ENCODE data around the gene GNB1L. TPM values are rescaled to one million over a fixed set of nuclear protein-coding genes. Genes with fewer than 3 reads are reported as not detected.

GNB1L gene
- total RNA-seq, 2 experiments from 2014 or later = 3.0 to 6.5 TPM

DNA sequence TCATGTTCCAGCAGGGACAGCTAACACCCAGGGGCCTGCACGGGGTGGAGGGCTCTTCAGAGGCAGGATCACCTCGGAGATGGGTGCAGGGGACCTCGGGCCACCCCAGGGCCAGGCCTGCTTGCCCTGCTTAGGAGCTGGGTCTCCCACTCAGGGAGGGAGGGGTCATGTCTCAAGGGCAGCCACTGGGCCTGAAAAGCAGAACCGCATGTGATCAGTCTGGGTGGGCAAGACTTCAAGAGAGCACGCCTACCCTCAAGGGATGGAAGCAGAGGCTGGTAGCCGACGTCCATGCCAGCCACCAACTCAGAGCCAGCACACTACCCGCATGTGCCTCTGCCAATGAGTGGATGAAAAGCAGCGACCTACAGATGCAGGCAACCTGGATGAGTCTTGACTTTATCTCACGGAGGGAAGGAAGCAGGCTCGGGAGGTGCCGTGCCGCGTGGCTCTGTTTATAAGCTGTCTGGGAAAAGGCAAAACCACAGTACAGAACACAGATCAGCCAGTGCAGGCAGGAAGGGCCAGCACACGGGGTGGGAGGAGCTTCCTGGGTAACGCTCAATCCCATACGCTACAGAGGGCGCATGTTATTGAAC is 78.1 kb downstream of the GNB1L start:
- Histone ChIP-seq H3K4me1 (ENCODE audit: insufficient read depth, low read length) (peaks cover 5% of the 10 kb centered on the region), H3K4me3 (ENCODE audit: low read length) (no peak overlapping the region), H3K27ac (ENCODE audit: low read depth in 1 of 2, low read length in 2 of 2) (no peak overlapping the region), H3K9me3 (ENCODE audit: control insufficient read depth in 1 of 2, insufficient read depth in 1 of 2, low read length in 2 of 2) (no peaks in the 10 kb centered on the region), H3K27me3 (ENCODE audit: control insufficient read depth in 1 of 2, insufficient read depth in 2 of 2, low read length in 2 of 2) (peaks cover 20 to 25% of the 10 kb centered on the region in 2 experiments), H3K36me3 (ENCODE audit: insufficient read depth, low read length) (no peaks in the 10 kb centered on the region)
- Mint-ChIP-seq H3K9me3 (no peaks in the 10 kb centered on the region), H3K36me3 (ENCODE audit: low read depth) (no peaks in the 10 kb centered on the region), H3K4me3 (no peak overlapping the region), H3K27me3 (peaks cover 54% of the 10 kb centered on the region), H3K27ac (no peak overlapping the region), H3K4me1 (ENCODE audit: low read depth) (peaks cover 16% of the 10 kb centered on the region)
- ATAC-seq (ENCODE audit: poor library complexity) = peak; percentile 68
- CTCF ChIA-PET = no interaction called here
- POLR2A ChIA-PET = interaction anchor here (0.6 kb wide), 1 partner anchor 12 kb away, joined by 3 read pairs; no protein-coding TSS in a partner anchor
- DNase-seq = peak in 1 of 14 experiments; percentile 36
- intact Hi-C loops (cut with DNase I, micrococcal nuclease) = no loop called here
- TF ChIP-seq, protein P1, sequence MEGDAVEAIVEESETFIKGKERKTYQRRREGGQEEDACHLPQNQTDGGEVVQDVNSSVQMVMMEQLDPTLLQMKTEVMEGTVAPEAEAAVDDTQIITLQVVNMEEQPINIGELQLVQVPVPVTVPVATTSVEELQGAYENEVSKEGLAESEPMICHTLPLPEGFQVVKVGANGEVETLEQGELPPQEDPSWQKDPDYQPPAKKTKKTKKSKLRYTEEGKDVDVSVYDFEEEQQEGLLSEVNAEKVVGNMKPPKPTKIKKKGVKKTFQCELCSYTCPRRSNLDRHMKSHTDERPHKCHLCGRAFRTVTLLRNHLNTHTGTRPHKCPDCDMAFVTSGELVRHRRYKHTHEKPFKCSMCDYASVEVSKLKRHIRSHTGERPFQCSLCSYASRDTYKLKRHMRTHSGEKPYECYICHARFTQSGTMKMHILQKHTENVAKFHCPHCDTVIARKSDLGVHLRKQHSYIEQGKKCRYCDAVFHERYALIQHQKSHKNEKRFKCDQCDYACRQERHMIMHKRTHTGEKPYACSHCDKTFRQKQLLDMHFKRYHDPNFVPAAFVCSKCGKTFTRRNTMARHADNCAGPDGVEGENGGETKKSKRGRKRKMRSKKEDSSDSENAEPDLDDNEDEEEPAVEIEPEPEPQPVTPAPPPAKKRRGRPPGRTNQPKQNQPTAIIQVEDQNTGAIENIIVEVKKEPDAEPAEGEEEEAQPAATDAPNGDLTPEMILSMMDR (IDR thresholded peaks at IDR 0.05) = no peak

DNA sequence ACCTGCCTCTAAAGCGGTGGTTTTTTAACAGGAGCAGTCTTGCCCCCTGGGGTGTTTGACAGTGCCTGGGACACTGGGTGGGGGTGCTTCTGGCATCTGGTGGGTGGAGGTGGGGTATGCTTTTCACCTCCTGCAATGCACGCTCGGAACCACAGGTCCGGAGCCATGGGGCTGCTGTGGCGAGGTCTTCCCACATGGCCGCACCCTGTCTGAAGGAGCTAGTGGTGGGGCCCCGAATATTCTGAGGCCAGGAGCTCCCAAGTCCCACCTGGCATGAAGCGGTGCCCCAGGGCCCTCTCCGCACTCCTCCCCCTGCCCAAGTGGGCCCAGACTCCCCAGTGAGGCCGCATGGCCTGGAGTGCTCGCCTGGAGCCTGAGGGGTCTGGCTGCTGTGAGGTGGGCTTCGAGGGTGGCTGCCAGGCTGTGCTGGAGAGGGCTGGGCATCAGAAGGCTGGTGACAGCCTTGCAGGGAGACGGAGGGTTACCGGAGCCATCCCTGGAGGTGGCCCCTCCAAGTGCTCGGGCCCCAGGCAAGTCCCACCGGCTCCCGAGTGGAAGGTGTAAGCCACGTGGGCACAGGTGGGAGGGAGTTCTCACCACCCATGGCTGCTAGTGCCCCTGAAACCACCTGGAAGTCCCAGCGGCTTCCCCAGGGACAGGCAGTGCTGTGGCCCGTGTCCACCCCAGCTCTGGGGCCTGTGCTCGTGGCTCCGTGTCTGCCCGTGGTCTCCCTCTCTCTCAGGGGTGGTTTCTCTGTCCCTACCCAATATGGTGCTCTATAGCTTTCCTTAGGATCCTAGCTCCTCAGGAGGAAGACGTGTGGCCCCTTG is 79.0 kb downstream of the GNB1L start:
- no peaks in the 10 kb centered on the region for H3K36me3 Mint-ChIP-seq (ENCODE audit: low read depth)
- DNase-seq = no peak
- H3K27me3 ChIP-seq (ENCODE audit: control insufficient read depth in 1 of 2, insufficient read depth in 2 of 2, low read length in 2 of 2) = peaks cover 25 to 32% of the 10 kb centered on the region in 2 experiments
- no peak overlapping the region for H3K4me3 Mint-ChIP-seq
- CTCF ChIA-PET = no interaction called here
- H3K4me3 ChIP-seq (ENCODE audit: low read length) = no peak overlapping the region
- intact Hi-C loops (cut with DNase I, micrococcal nuclease) = no loop called here
- no peaks in the 10 kb centered on the region for H3K36me3 ChIP-seq (ENCODE audit: insufficient read depth, low read length)
- TF ChIP-seq, protein P1 (IDR thresholded peaks at IDR 0.05) = no peak
- no peak overlapping the region for H3K27ac ChIP-seq (ENCODE audit: low read depth in 1 of 2, low read length in 2 of 2)
- H3K27ac Mint-ChIP-seq = no peak overlapping the region
- ATAC-seq (ENCODE audit: poor library complexity) = no peak
- POLR2A ChIA-PET = no interaction called here
- peaks cover 16% of the 10 kb centered on the region for H3K4me1 Mint-ChIP-seq (ENCODE audit: low read depth)
- no peaks in the 10 kb centered on the region for H3K9me3 ChIP-seq (ENCODE audit: control insufficient read depth in 1 of 2, insufficient read depth in 1 of 2, low read length in 2 of 2)
- peaks cover 5% of the 10 kb centered on the region for H3K4me1 ChIP-seq (ENCODE audit: insufficient read depth, low read length)
- H3K27me3 Mint-ChIP-seq = peaks cover 62% of the 10 kb centered on the region
- no peaks in the 10 kb centered on the region for H3K9me3 Mint-ChIP-seq

DNA sequence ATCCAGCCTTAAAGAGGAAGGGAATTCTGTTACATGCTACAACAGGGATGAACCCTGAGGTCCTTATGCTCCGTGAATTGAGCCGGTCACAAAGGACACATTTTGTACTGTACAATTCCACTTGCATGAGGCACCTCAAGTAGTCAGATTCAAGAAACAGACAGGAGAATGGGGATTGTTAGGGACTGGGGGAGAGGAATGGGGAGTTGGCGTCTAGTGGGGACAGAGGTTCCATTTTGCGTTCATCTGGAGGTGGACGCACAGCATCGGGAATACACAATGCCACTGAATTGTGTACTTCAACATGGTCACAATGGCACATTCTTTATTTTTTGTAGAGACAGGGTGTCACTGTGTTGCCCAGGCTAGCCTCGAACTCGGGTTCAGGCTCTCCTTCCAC is 80.0 kb downstream of the GNB1L start:
- TF ChIP-seq, protein P1 (IDR thresholded peaks at IDR 0.05) = no peak
- Histone ChIP-seq H3K9me3 (ENCODE audit: control insufficient read depth in 1 of 2, insufficient read depth in 1 of 2, low read length in 2 of 2) (peaks cover 0 to 8% of the 10 kb centered on the region in 2 experiments), H3K27me3 (ENCODE audit: control insufficient read depth in 1 of 2, insufficient read depth in 2 of 2, low read length in 2 of 2) (peaks cover 35 to 42% of the 10 kb centered on the region in 2 experiments), H3K4me3 (ENCODE audit: low read length) (no peak overlapping the region), H3K36me3 (ENCODE audit: insufficient read depth, low read length) (no peaks in the 10 kb centered on the region), H3K4me1 (ENCODE audit: insufficient read depth, low read length) (peaks cover 5% of the 10 kb centered on the region), H3K27ac (ENCODE audit: low read depth in 1 of 2, low read length in 2 of 2) (no peak overlapping the region)
- Mint-ChIP-seq H3K4me1 (ENCODE audit: low read depth) (peaks cover 9% of the 10 kb centered on the region), H3K36me3 (ENCODE audit: low read depth) (no peaks in the 10 kb centered on the region), H3K27me3 (peaks cover 64% of the 10 kb centered on the region), H3K27ac (no peak overlapping the region), H3K9me3 (no peaks in the 10 kb centered on the region), H3K4me3 (no peak overlapping the region)
- POLR2A ChIA-PET = no interaction called here
- no peak for DNase-seq
- ATAC-seq (ENCODE audit: poor library complexity) = no peak
- CTCF ChIA-PET = no interaction called here
- intact Hi-C loops (cut with DNase I, micrococcal nuclease) = no loop called here
